HepG2 (cell line): Measurements from ENCODE around the gene ATP10A. TPM values are rescaled to one million over a fixed set of nuclear protein-coding genes. Genes with fewer than 3 reads are reported as not detected.

Experiments
- ATAC-seq: fragments of 200-7000 bp; cut with Tn5 transposase; 3 replicates; pipeline ENCODE4 v1.9.1; 2020; ENCODE audit warnings: mild to moderate bottlenecking, moderate library complexity
- BruUV-seq: library from RNA; stranded (reverse); fragments of 400-500 nt; replicated peaks from 2 replicates; lab custom pipeline; 2021; lab: Mats Ljungman, UMichigan
- CTCF ChIA-PET: fragments of 300-600 bp; formaldehyde crosslinking; extraction: SDS; loops from one replicate; lab custom pipeline; 2021; ENCODE audit warnings: low total read pairs, inconsistent platforms, low intra/inter-chr PET ratio; lab: Yijun Ruan, JAX
- POLR2A ChIA-PET: fragments of 350-600 bp; sonication (Branson Sonifier 250); formaldehyde crosslinking; loops from one replicate; lab custom pipeline; 2020; ENCODE audit warnings: antibody characterized with exemption, inconsistent platforms; lab: Yijun Ruan, JAX
- DNase-seq: peaks from one replicate; pipeline ENCODE4 v3.0.0-alpha.2; 2015; ENCODE audit warnings: low spot score
- FAIRE-seq: peaks from 3 replicates; lab custom pipeline; 2011; peaks lifted over from hg19 to GRCh38; lab: Jason Lieb, UNC
- H2AFZ ChIP-seq: one replicate; pipeline ENCODE4 v1.6.1; 2011; ENCODE audit warnings: low read length, inconsistent platforms
- H3K27ac ChIP-seq: fragments of 300-600 bp; 3 replicates; pipeline ENCODE4 v1.8.0; 2011; ENCODE audit warnings: mixed run types, mild to moderate bottlenecking, mixed read lengths, low read length, inconsistent platforms; ENCODE audit not compliant: insufficient read depth; ENCODE audit errors: extremely low read length
- H3K27me3 ChIP-seq, 2 experiments: fragments of 200-600 bp in 1 of 2; 2 replicates in 1 of 2; 3 replicates in 1 of 2; pipeline versions ENCODE4 v1.6.0 to v1.8.0; 2011; ENCODE audit warnings: low read length in 2 of 2, mild to moderate bottlenecking in 2 of 2, moderate library complexity in 2 of 2, inconsistent platforms in 1 of 2; ENCODE audit not compliant: insufficient read depth in 2 of 2, control insufficient read depth in 1 of 2
- H3K36me3 ChIP-seq, 2 experiments: fragments of 200-600 bp in 1 of 2; replicated peaks in 1 of 2; 2 replicates in 1 of 2; 3 replicates in 1 of 2; pipeline versions ENCODE4 v1.5.1 to v1.8.0; 2011; ENCODE audit warnings: low read length in 2 of 2, inconsistent platforms in 1 of 2; ENCODE audit not compliant: insufficient read depth in 2 of 2, control insufficient read depth in 1 of 2
- H3K4me1 ChIP-seq: 2 replicates; pipeline ENCODE4 v1.5.1; 2012; ENCODE audit warnings: low read length, inconsistent platforms; ENCODE audit not compliant: insufficient read depth
- H3K4me2 ChIP-seq: 2 replicates; pipeline ENCODE4 v1.6.0; 2011; ENCODE audit warnings: low read depth, low read length, inconsistent platforms
- H3K4me3 ChIP-seq, 3 experiments: fragments of 200-600 bp in 1 of 3; sonication (generic), shearing (Covaris generic) in 1 of 3; replicated peaks in 1 of 3; 2 replicates each; pipeline ENCODE4 v1.5.1; 2011 to 2016; ENCODE audit warnings: low read length in 3 of 3, inconsistent platforms in 2 of 3, low read depth in 2 of 3, mild to moderate bottlenecking in 2 of 3, control low read depth in 1 of 3, mixed read lengths in 1 of 3; ENCODE audit not compliant: insufficient read depth in 1 of 3
- H3K79me2 ChIP-seq: one replicate; pipeline ENCODE4 v1.6.1; 2011; ENCODE audit warnings: low read length, inconsistent platforms; ENCODE audit not compliant: insufficient read depth
- H3K9ac ChIP-seq: 2 replicates; pipeline ENCODE4 v1.6.0; 2011; ENCODE audit warnings: mild to moderate bottlenecking, low read depth, low read length, inconsistent platforms; ENCODE audit not compliant: insufficient read depth
- H3K9me3 ChIP-seq: 2 replicates; pipeline ENCODE4 v1.5.1; 2012; ENCODE audit warnings: mild to moderate bottlenecking, low read length
- H4K20me1 ChIP-seq: 2 replicates; pipeline ENCODE4 v1.6.0; 2011; ENCODE audit warnings: inconsistent platforms, mild to moderate bottlenecking, low read length, moderate library complexity; ENCODE audit not compliant: insufficient read depth
- ARHGAP35 ChIP-seq: sonication (generic); formaldehyde crosslinking; IDR thresholded peaks from 2 replicates; pipeline ENCODE4 v1.9.0; 2022; ENCODE audit warnings: mild to moderate bottlenecking, inconsistent platforms, moderate library complexity, missing genetic modification reagents, borderline replicate concordance
- DMAP1 ChIP-seq: IDR thresholded peaks from 2 replicates; pipeline ENCODE4 v1.6.1; 2016
- HOXA7 ChIP-seq: sonication (generic); formaldehyde crosslinking; IDR thresholded peaks from 2 replicates; pipeline ENCODE4 v1.8.1; 2022; ENCODE audit warnings: mild to moderate bottlenecking, missing genetic modification reagents, moderate library complexity
- IRF2 ChIP-seq: IDR thresholded peaks from 2 replicates; pipeline ENCODE4 v1.6.1; 2018; ENCODE audit warnings: missing genetic modification reagents, missing compliant biosample characterization
- KAT2B ChIP-seq: fragments of 150-350 bp; IDR thresholded peaks from 2 replicates; pipeline ENCODE4 v1.6.1; 2014; ENCODE audit warnings: low read depth, low read length, borderline replicate concordance
- KLF12 ChIP-seq: sonication (generic); formaldehyde crosslinking; IDR thresholded peaks from 2 replicates; pipeline ENCODE4 v1.4.0; 2020; ENCODE audit warnings: missing genetic modification reagents, borderline replicate concordance
- NKX3-1 ChIP-seq: sonication (generic); formaldehyde crosslinking; IDR thresholded peaks from 2 replicates; pipeline ENCODE4 v1.5.0; 2020; ENCODE audit warnings: missing genetic modification reagents
- RFX5 ChIP-seq: IDR thresholded peaks from 2 replicates; pipeline ENCODE4 v1.6.1; 2011; ENCODE audit warnings: low read depth, low read length, improper control_type of control experiment
- TBX3 ChIP-seq: fragments of 450-650 bp; IDR thresholded peaks from 2 replicates; pipeline ENCODE4 v1.6.1; 2017; ENCODE audit warnings: antibody characterized with exemption, mild to moderate bottlenecking, inconsistent platforms, borderline replicate concordance
- U2AF1 ChIP-seq: fragments of 200-400 bp; formaldehyde crosslinking; optimal IDR thresholded peaks from 2 replicates; pipeline ENCODE3; 2017; ENCODE audit warnings: mild to moderate bottlenecking, low read depth, low read length
- ZFP36L2 ChIP-seq: sonication (generic); formaldehyde crosslinking; IDR thresholded peaks from 2 replicates; pipeline ENCODE4 v1.4.0; 2020; ENCODE audit warnings: missing genetic modification reagents
- ZFP62 ChIP-seq: sonication (generic); formaldehyde crosslinking; IDR thresholded peaks from 2 replicates; pipeline ENCODE4 v1.4.0; 2020; ENCODE audit warnings: missing genetic modification reagents
- ZFYVE20 ChIP-seq: sonication (generic); formaldehyde crosslinking; IDR thresholded peaks from 2 replicates; pipeline ENCODE4 v1.8.0; 2023; ENCODE audit warnings: low read depth, mild to moderate bottlenecking, moderate library complexity, missing genetic modification reagents, borderline replicate concordance
- ZMAT3 ChIP-seq: sonication (generic); formaldehyde crosslinking; conservative IDR thresholded peaks from 2 replicates; pipeline ENCODE4 v1.7.0; 2021; ENCODE audit warnings: missing genetic modification reagents
- WGBS: methylation state at CpG from one replicate; pipeline ENCODE4 v1.1.6; 2017; ENCODE audit warnings: low lambda C conversion rate; 5-methylcytosine and 5-hydroxymethylcytosine counted together
- in situ Hi-C: cut with HindIII; loops from 2 replicates; pipeline ENCODE4 v1.10.0; 2017; ENCODE audit warnings: low pct_unique_long_range_greater_than_20kb; ENCODE audit not compliant: extremely low pct_ligation_motif_present
- intact Hi-C: fragments of 100-400 bp; cut with micrococcal nuclease; formaldehyde crosslinking; loops from one replicate; pipeline ENCODE4 v1.10.0; 2022; ENCODE audit not compliant: unreplicated experiment
- polyA plus RNA-seq, 8 experiments: library from polyadenylated mRNA; depleted of rRNA in 3 of 8; stranded (reverse) in 7 of 8; unstranded in 1 of 8; fragments of >200 nt; fragmentation: Illumina TruSeq in 4 of 8; extraction: Trizol in 4 of 8; gene quantifications; 2 replicates each; pipeline versions ENCODE4 v1.2.1 to v1.2.3, GENCODE V29; 2011 to 2016; ENCODE audit warnings: low read depth in 4 of 8, missing spikeins in 1 of 8, mixed read lengths in 1 of 8; ENCODE audit not compliant: insufficient read depth in 1 of 8
- total RNA-seq, 5 experiments: library from RNA; depleted of rRNA; stranded (reverse); fragments of >200 nt; fragmentation: Illumina TruSeq; extraction: Trizol; gene quantifications; 2 replicates each; pipeline ENCODE4 v1.2.3, GENCODE V29; 2016; ENCODE audit warnings: low read depth in 1 of 5
- TF ChIP-seq, protein P1 (sequence below): sonication (generic); formaldehyde crosslinking; IDR thresholded peaks from 2 replicates; pipeline ENCODE4 v1.5.1; 2020; ENCODE audit warnings: missing genetic modification reagents, mild to moderate bottlenecking, borderline replicate concordance
- TF ChIP-seq, protein P2 (sequence below), 2 experiments: sonication (generic) in 1 of 2; formaldehyde crosslinking in 1 of 2; IDR thresholded peaks; 2 replicates each; pipeline versions ENCODE4 v1.4.0 to v1.6.1; 2016 to 2020; ENCODE audit warnings: borderline replicate concordance in 1 of 2, low read depth in 1 of 2, mild to moderate bottlenecking in 1 of 2, missing genetic modification reagents in 1 of 2
- TF ChIP-seq, protein P3 (sequence below): sonication (generic); formaldehyde crosslinking; IDR thresholded peaks from 2 replicates; pipeline ENCODE4 v1.5.0; 2020; ENCODE audit warnings: mild to moderate bottlenecking, missing genetic modification reagents
- TF ChIP-seq, protein P4 (sequence below): sonication (generic); formaldehyde crosslinking; IDR thresholded peaks from 2 replicates; pipeline ENCODE4 v1.4.0; 2020; ENCODE audit warnings: missing genetic modification reagents

ATP10A gene
- total and polyA plus RNA-seq, 2 of the 13 experiments (the other 11 are each of a cell fraction or from before 2014, with no cell fraction given): 0.58 to 4.2 TPM

DNA sequence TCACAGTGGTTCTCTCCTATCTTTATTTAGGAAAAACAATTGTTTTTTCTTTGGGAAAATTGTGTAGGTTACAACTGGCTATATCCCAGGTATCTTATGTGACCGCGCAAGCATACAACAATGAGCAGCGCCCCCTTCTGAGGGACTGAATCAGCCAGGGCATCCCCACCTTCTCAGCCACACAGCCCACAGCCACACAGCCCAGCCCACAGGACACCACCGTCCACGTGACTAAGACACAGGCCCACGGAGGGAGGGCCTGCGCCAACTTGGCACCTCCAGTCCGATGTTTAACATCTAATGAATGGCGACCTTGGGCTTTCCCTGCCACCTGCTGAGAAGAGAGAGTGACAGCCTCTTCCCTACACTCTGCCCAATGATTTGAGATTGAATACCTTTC is 68.1 kb downstream of the ATP10A start:
- BruUV-seq: no TSS peak
- Histone ChIP-seq H3K36me3 (no peaks in the 10 kb centered on the region), H2AFZ (no peak overlapping the region), H3K9me3 (no peaks in the 10 kb centered on the region), H3K27ac (no peak overlapping the region), H3K4me3 (no peak overlapping the region), H3K79me2 (no peaks in the 10 kb centered on the region), H4K20me1 (no peaks in the 10 kb centered on the region), H3K4me2 (no peak overlapping the region), H3K27me3 (no peaks in the 10 kb centered on the region; a peak in 1 of 5 replicates), H3K9ac (no peak overlapping the region), H3K4me1 (no peaks in the 10 kb centered on the region)
- no peak for FAIRE-seq
- intact Hi-C loops (no loop called here), in situ Hi-C loops (no loop called here)
- POLR2A ChIA-PET: no interaction called here
- DNase-seq: no peak
- WGBS: 65% methylated on average over 9 of the region's 9 CpGs
- no peak for ATAC-seq
- CTCF ChIA-PET: no interaction called here
- TF ChIP-seq IRF2 (CRISPR knock-in tag) (no peak), DMAP1 (CRISPR knock-in tag) (no peak), U2AF1 (no peak), ZMAT3 (CRISPR knock-in tag) (no peak), KLF12 (CRISPR knock-in tag) (no peak), ZFP36L2 (CRISPR knock-in tag) (no peak), RFX5 (no peak), ZFYVE20 (CRISPR knock-in tag) (no peak), TBX3 (no peak), ZFP62 (no peak), KAT2B (no peak), ARHGAP35 (CRISPR knock-in tag) (no peak), NKX3-1 (CRISPR knock-in tag) (no peak), HOXA7 (no peak)
- TF ChIP-seq, protein P1, sequence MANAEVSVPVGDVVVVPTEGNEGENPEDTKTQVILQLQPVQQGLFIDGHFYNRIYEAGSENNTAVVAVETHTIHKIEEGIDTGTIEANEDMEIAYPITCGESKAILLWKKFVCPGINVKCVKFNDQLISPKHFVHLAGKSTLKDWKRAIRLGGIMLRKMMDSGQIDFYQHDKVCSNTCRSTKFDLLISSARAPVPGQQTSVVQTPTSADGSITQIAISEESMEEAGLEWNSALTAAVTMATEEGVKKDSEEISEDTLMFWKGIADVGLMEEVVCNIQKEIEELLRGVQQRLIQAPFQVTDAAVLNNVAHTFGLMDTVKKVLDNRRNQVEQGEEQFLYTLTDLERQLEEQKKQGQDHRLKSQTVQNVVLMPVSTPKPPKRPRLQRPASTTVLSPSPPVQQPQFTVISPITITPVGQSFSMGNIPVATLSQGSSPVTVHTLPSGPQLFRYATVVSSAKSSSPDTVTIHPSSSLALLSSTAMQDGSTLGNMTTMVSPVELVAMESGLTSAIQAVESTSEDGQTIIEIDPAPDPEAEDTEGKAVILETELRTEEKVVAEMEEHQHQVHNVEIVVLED (CRISPR knock-in tag): no peak
- TF ChIP-seq, protein P2, sequence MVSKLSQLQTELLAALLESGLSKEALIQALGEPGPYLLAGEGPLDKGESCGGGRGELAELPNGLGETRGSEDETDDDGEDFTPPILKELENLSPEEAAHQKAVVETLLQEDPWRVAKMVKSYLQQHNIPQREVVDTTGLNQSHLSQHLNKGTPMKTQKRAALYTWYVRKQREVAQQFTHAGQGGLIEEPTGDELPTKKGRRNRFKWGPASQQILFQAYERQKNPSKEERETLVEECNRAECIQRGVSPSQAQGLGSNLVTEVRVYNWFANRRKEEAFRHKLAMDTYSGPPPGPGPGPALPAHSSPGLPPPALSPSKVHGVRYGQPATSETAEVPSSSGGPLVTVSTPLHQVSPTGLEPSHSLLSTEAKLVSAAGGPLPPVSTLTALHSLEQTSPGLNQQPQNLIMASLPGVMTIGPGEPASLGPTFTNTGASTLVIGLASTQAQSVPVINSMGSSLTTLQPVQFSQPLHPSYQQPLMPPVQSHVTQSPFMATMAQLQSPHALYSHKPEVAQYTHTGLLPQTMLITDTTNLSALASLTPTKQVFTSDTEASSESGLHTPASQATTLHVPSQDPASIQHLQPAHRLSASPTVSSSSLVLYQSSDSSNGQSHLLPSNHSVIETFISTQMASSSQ (IDR thresholded peaks at IDR 0.05; ENCODE audit: low read depth): no peak
- TF ChIP-seq, protein P2 (CRISPR knock-in tag; IDR thresholded peaks at IDR 0.05; ENCODE audit: borderline replicate concordance): no peak
- TF ChIP-seq, protein P3, sequence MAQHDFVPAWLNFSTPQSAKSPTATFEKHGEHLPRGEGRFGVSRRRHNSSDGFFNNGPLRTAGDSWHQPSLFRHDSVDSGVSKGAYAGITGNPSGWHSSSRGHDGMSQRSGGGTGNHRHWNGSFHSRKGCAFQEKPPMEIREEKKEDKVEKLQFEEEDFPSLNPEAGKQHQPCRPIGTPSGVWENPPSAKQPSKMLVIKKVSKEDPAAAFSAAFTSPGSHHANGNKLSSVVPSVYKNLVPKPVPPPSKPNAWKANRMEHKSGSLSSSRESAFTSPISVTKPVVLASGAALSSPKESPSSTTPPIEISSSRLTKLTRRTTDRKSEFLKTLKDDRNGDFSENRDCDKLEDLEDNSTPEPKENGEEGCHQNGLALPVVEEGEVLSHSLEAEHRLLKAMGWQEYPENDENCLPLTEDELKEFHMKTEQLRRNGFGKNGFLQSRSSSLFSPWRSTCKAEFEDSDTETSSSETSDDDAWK (CRISPR knock-in tag): no peak
- TF ChIP-seq, protein P4, sequence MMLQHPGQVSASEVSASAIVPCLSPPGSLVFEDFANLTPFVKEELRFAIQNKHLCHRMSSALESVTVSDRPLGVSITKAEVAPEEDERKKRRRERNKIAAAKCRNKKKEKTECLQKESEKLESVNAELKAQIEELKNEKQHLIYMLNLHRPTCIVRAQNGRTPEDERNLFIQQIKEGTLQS (CRISPR knock-in tag): no peak
